Gastroesophageal sphincter (tissue), 3 donors: ENCODE measurements around the gene HSD17B11.
"Not testable (repeated sequence)": the region's sequence is repeated elsewhere in the genome, so short reads cannot be mapped to it uniquely, and the experiment has no call there.

Source experiments
- CTCF ChIP-seq, 4 experiments: fragments of 200-600 bp in 2 of 4; fragments of 450-650 bp in 2 of 4; sonication (generic) in 1 of 4; IDR thresholded peaks; one replicate each; pipeline ENCODE4 v1.5.1; 2017 to 2019; ENCODE audit warnings: antibody characterized with exemption in 4 of 4, mild to moderate bottlenecking in 2 of 4, moderate library complexity in 2 of 4
- POLR2A ChIP-seq, 2 donors: fragments of 450-650 bp; IDR thresholded peaks; one replicate each; pipeline ENCODE4 v1.6.1; 2017; ENCODE audit warnings: antibody characterized with exemption in 2 of 2, mild to moderate bottlenecking in 2 of 2, moderate library complexity in 1 of 2
- POLR2AphosphoS5 ChIP-seq: sonication (generic); formaldehyde crosslinking; IDR thresholded peaks from one replicate; pipeline ENCODE4 v1.6.1; 2017; ENCODE audit warnings: antibody characterized with exemption

GRCh38 chr4:87293889-87294288 is 97.1 kb downstream of the HSD17B11 start:
- not testable (repeated sequence) for TF ChIP-seq CTCF (IDR thresholded peaks at IDR 0.05); POLR2AphosphoS5; POLR2A (IDR thresholded peaks at IDR 0.05)
